SH-SY5Y (cell line): ENCODE results near the gene PHTF2.

Experiments
- GATA2 ChIP-seq: IDR thresholded peaks from 2 replicates; pipeline ENCODE4 v1.6.1; 2011; ENCODE audit warnings: mild to moderate bottlenecking, low read depth, low read length
- GATA3 ChIP-seq: IDR thresholded peaks from 2 replicates; pipeline ENCODE4 v1.6.1; 2011; ENCODE audit warnings: low read depth, mild to moderate bottlenecking, low read length, moderate library complexity

DNA sequence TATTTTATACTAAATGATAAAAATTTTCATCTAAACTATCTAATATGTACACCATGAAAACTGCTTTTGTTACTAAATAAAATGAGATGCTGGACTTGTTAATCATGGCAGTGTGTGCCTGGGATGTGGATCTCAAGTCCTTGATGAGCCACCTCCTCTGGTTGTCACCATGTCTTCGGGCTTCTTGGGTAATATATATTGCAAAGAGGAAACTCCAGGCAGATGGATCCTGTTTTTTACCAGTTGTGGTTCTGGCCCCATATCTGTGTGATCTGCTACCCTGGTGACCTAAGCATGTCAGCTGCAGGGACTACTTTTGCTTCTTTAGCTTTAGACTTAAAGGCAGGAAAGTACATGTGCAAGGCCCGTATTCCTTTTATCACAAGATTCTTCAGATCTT is 46.6 kb upstream of the PHTF2 start:
- TF ChIP-seq GATA3 (peak; percentile 44; the same call in 1 of the 2 replicates), GATA2 (peak; percentile 60)
